Neural progenitor cell (in vitro differentiated cells): ENCODE measurements around the gene GDF2.

Experiments
- EZH2 ChIP-seq: fragments of 200-600 bp; sonication (generic); IDR thresholded peaks from 2 replicates; pipeline ENCODE4 v1.6.1; 2017; ENCODE audit warnings: antibody characterized with exemption, mild to moderate bottlenecking, moderate library complexity
- TF ChIP-seq, protein P1 (sequence below): fragments of 200-600 bp; sonication (generic); IDR thresholded peaks from 2 replicates; pipeline ENCODE4 v1.5.1; 2017; ENCODE audit warnings: antibody characterized with exemption, mild to moderate bottlenecking

DNA sequence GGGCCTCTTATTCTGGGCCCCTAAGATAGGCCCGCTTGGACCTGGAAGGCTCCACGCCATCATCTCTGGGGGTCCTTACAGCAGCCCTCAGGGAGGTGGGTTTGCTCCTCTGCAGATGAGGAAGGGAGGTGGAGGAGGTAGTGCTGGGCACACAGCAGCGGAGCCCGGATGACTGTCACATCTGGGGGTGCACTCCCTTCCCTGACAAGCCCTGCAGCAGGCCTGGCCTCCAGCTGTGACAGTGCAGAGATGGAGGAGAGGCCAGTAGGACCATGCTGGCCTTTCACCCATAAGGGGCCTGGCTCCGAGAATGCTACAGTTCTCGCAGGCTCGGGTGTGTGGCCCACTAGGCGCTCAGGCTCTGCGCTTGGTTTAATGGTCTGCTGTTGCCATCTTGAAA, 9.2 kb downstream of the GDF2 start:
- TF ChIP-seq, protein P1, sequence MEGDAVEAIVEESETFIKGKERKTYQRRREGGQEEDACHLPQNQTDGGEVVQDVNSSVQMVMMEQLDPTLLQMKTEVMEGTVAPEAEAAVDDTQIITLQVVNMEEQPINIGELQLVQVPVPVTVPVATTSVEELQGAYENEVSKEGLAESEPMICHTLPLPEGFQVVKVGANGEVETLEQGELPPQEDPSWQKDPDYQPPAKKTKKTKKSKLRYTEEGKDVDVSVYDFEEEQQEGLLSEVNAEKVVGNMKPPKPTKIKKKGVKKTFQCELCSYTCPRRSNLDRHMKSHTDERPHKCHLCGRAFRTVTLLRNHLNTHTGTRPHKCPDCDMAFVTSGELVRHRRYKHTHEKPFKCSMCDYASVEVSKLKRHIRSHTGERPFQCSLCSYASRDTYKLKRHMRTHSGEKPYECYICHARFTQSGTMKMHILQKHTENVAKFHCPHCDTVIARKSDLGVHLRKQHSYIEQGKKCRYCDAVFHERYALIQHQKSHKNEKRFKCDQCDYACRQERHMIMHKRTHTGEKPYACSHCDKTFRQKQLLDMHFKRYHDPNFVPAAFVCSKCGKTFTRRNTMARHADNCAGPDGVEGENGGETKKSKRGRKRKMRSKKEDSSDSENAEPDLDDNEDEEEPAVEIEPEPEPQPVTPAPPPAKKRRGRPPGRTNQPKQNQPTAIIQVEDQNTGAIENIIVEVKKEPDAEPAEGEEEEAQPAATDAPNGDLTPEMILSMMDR, result no peak
- TF ChIP-seq EZH2, result no peak
